ENCODE measurements around the gene COPG2.

Gene COPG2

DNA sequence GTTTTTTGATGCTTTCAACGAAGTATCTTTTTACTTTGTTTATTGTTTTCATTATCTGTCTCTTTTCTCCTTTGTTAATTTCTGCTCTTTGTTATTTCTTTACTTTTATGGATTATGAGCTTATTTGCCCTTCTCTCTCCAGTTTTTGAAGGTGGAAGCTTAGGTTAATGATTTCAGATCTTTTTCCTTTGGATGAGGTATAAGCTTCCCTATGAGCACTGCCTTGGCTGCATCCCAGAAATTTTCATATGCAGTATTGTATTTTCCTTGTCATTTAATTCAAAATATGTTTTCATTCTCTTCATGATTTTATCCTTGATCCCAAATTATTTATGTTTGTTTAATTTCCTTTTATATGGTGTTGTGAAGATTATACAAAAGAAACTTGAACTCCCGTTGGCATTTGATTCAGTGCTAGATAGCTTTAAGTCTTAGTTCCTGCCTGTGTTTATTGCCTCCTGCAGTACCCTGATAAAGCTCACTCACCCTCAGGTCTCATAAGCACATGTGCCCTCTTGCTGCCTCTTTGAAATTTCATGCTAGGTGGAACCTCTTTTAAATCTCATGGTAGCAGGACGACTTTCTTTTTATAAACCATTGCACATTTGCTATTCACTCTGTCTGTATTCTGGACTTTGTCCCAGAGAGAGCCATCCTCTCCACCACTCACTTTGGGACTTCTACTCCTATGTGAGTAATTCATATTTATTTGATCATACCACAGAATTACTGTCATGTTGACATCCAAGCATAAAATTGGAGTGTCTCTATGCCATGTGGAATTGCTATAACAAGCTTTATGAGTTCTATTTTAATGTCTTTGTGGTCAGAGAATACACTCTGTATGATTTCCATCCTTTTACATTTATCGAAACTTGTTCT lies 204.8 kb downstream of the COPG2 start:
- DNase-seq, result no peak

DNA sequence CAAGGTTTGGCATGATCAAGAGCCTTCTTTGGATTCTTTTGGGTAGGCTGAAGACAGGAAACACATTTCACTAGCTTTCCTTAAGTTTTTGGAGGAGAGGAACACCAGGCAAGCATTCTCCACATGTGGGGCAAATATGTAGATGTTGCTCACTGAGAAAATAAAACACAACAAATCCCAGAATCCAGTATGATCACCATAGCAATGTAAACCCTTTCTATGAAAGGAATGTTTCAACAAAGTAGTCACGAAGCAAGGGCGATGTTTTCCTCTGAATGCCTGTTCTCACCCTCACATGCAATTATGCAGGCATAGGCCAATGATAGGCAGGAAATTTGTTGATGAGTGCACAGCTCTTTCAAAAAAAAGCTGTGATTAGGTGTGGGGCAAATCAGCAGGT lies 207.3 kb downstream of the COPG2 start:
- DNase-seq, result no peak

DNA sequence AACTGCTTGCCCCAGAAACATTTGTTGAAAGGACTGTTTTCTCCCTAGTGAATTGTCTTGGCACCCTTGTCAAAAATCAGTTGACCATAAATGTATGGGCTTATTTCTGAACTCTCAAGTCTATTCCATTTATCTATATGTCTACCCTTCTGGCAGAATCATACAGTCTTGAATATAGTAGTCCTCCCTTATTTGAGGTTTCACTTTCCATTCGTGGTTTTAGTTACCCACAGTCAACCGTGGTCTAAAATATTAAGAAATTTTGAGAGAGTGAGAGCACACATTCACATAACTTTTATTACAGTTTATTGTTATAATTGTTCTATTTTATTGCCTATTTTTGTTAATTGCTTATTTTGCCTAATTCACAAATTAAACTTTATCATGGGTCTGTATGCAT lies 210.3 kb downstream of the COPG2 start:
- DNase-seq, result no peak
